Endodermal cell (in vitro differentiated cells): Measurements from ENCODE around the gene LY6G6D. TPM values are rescaled to one million over a fixed set of nuclear protein-coding genes. Genes with fewer than 3 reads are reported as not detected.

Source experiments
- DNase-seq: peaks from one replicate; pipeline ENCODE4 v3.0.0-alpha.2; 2017
- H3K27ac ChIP-seq: 2 replicates; pipeline ENCODE4 v1.5.1; 2013; ENCODE audit warnings: mild to moderate bottlenecking, low read depth, low read length, moderate library complexity
- H3K27me3 ChIP-seq: 2 replicates; pipeline ENCODE4 v1.6.1; 2013; ENCODE audit warnings: mild to moderate bottlenecking, low read length, moderate library complexity; ENCODE audit not compliant: insufficient read depth, control insufficient read depth, poor library complexity, severe bottlenecking
- H3K36me3 ChIP-seq: 2 replicates; pipeline ENCODE4 v1.7.0; 2013; ENCODE audit warnings: mild to moderate bottlenecking, low read length, moderate library complexity; ENCODE audit not compliant: control insufficient read depth, insufficient read depth
- H3K4me1 ChIP-seq: one replicate; pipeline ENCODE4 v1.7.0; 2013; ENCODE audit warnings: low read length; ENCODE audit not compliant: control insufficient read depth, insufficient read depth
- H3K4me3 ChIP-seq: 2 replicates; pipeline ENCODE4 v1.5.1; 2013; ENCODE audit warnings: mild to moderate bottlenecking, low read length, moderate library complexity
- H3K9ac ChIP-seq: 2 replicates; pipeline ENCODE4 v1.6.1; 2013; ENCODE audit warnings: mild to moderate bottlenecking, low read length, moderate library complexity; ENCODE audit not compliant: poor library complexity, severe bottlenecking; ENCODE audit errors: extremely low read depth
- H3K9me3 ChIP-seq: 2 replicates; pipeline ENCODE4 v1.6.1; 2013; ENCODE audit warnings: mild to moderate bottlenecking, low read length, moderate library complexity; ENCODE audit not compliant: control insufficient read depth
- H3K27ac Mint-ChIP-seq: 2 replicates; pipeline ENCODE4 v1.8.0; 2020; ENCODE audit warnings: mixed read lengths
- H3K27me3 Mint-ChIP-seq: 2 replicates; pipeline ENCODE4 v1.8.0; 2021; ENCODE audit warnings: mild to moderate bottlenecking, mixed read lengths; ENCODE audit not compliant: insufficient read depth
- H3K36me3 Mint-ChIP-seq: 2 replicates; pipeline ENCODE4 v1.8.0; 2020; ENCODE audit warnings: low read depth, mixed read lengths
- H3K4me1 Mint-ChIP-seq: 2 replicates; pipeline ENCODE4 v1.8.0; 2020; ENCODE audit warnings: mixed read lengths
- H3K4me3 Mint-ChIP-seq: 2 replicates; pipeline ENCODE4 v1.8.0; 2020; ENCODE audit warnings: mild to moderate bottlenecking, moderate library complexity, mixed read lengths
- H3K9me3 Mint-ChIP-seq: 2 replicates; pipeline ENCODE4 v1.8.0; 2020; ENCODE audit warnings: mild to moderate bottlenecking, mixed read lengths
- CTCF ChIP-seq: fragments of 200-600 bp; sonication (generic); conservative IDR thresholded peaks from 2 replicates; pipeline ENCODE4 v1.5.0; 2021; ENCODE audit warnings: antibody characterized with exemption, mild to moderate bottlenecking
- WGBS, 2 experiments: methylation state at CpG; one replicate each; pipeline versions ENCODE4 v1.1.5 to v1.1.7; 2013; ENCODE audit warnings: missing lambda C conversion rate in 2 of 2, mixed read lengths in 1 of 2; ENCODE audit not compliant: insufficient coverage in 1 of 2, insufficient read length in 1 of 2; 5-methylcytosine and 5-hydroxymethylcytosine counted together
- total RNA-seq, 2 donors: library from RNA; stranded (reverse); fragmentation: NEBNext Ultra II Directional in 1 of 2; extraction: Animal tissue kit (Norgen Biotek cat#: 25700) in 1 of 2; gene quantifications; 2 replicates in 1 of 2; 3 replicates in 1 of 2; pipeline ENCODE4 v1.2.1, GENCODE V29; 2021

Gene LY6G6D
- total RNA-seq, 2 donors from 2014 or later = not detected

- Mint-ChIP-seq H3K4me1 (peaks cover 41% of the 10 kb centered on the region), H3K9me3 (no peaks in the 10 kb centered on the region), H3K4me3 (peak overlapping the region; percentile 14), H3K36me3 (no peaks in the 10 kb centered on the region), H3K27ac (peak overlapping the region; percentile 95), H3K27me3 (no peaks in the 10 kb centered on the region)
- no peaks in the 10 kb centered on the region for H3K36me3 ChIP-seq
- H3K27ac ChIP-seq = peak overlapping the region; percentile 67
- no peaks in the 10 kb centered on the region for H3K9me3 ChIP-seq
- no peak for DNase-seq
- H3K4me1 ChIP-seq = peaks cover 7% of the 10 kb centered on the region
- no peak for TF ChIP-seq CTCF
- H3K27me3 ChIP-seq = no peaks in the 10 kb centered on the region
- H3K4me3 ChIP-seq = no peak overlapping the region
- peak overlapping the region; percentile 18 for H3K9ac ChIP-seq
- WGBS, 2 experiments = 60 to 75% methylated on average over 2 to 4 of the region's 4 CpGs
Observed at GRCh38 chr6:31713465-31713864, 1.7 kb upstream of the LY6G6D start.

GRCh38 chr6:31713991-31714684 lies 1.0 kb upstream of the LY6G6D start:
- peaks cover 7% of the 10 kb centered on the region for H3K4me1 ChIP-seq
- H3K9me3 ChIP-seq = no peaks in the 10 kb centered on the region
- H3K9ac ChIP-seq = peak overlapping the region; percentile 18
- no peaks in the 10 kb centered on the region for H3K27me3 ChIP-seq
- Mint-ChIP-seq H3K27ac (peak overlapping the region; percentile 95), H3K9me3 (no peaks in the 10 kb centered on the region), H3K27me3 (no peaks in the 10 kb centered on the region), H3K36me3 (no peaks in the 10 kb centered on the region), H3K4me3 (peak overlapping the region; percentile 14), H3K4me1 (peaks cover 45% of the 10 kb centered on the region)
- no peaks in the 10 kb centered on the region for H3K36me3 ChIP-seq
- peak; percentile 79 for DNase-seq
- peak overlapping the region; percentile 67 for H3K27ac ChIP-seq
- no peak overlapping the region for H3K4me3 ChIP-seq
- 0 to 18% methylated on average over 3 to 5 of the region's 5 CpGs for WGBS, 2 experiments
- no peak for TF ChIP-seq CTCF

GRCh38 chr6:31717499-31718222 lies 2.5 kb downstream of the LY6G6D start:
- Histone ChIP-seq H3K4me1 (peaks cover 7% of the 10 kb centered on the region), H3K27ac (no peak overlapping the region), H3K27me3 (no peaks in the 10 kb centered on the region), H3K36me3 (no peaks in the 10 kb centered on the region), H3K9ac (no peak overlapping the region), H3K4me3 (no peak overlapping the region), H3K9me3 (no peaks in the 10 kb centered on the region)
- peak overlapping the region; percentile 67 for H3K27ac Mint-ChIP-seq
- 59 to 77% methylated on average over 7 to 10 of the region's 10 CpGs for WGBS, 2 experiments
- DNase-seq = peak; percentile 90
- H3K9me3 Mint-ChIP-seq = no peaks in the 10 kb centered on the region
- peaks cover 35% of the 10 kb centered on the region for H3K4me1 Mint-ChIP-seq
- H3K36me3 Mint-ChIP-seq = no peaks in the 10 kb centered on the region
- TF ChIP-seq CTCF = peak; percentile 78
- no peak overlapping the region for H3K4me3 Mint-ChIP-seq
- H3K27me3 Mint-ChIP-seq = no peaks in the 10 kb centered on the region
